ENCODE measurements around the gene ARHGAP45.

GRCh38 chr19:1110809-1111640 is 44.1 kb downstream of the ARHGAP45 start:
- TF ChIP-seq EZH2 (IDR thresholded peaks at IDR 0.05; ENCODE audit: borderline replicate concordance, low read length) = no peak
- no peak for TF ChIP-seq CTCF (IDR thresholded peaks at IDR 0.05; ENCODE audit: low read length)

All from OCI-LY1 (cell line).